Skeletal muscle cell (primary cell): ENCODE measurements around the gene TRAF3IP1.
A peak's percentile ranks its signal among the peaks of the same experiment; 100 is the strongest.

Experiments used
- DNase-seq: peaks from one replicate; pipeline ENCODE4 v3.0.0-alpha.2; 2010; ENCODE audit warnings: low read depth
- H3K4me3 ChIP-seq: 2 replicates; pipeline ENCODE4 v1.5.1; 2011; ENCODE audit warnings: low read depth, mild to moderate bottlenecking, control low read depth, low read length, moderate library complexity

TRAF3IP1 gene

DNA sequence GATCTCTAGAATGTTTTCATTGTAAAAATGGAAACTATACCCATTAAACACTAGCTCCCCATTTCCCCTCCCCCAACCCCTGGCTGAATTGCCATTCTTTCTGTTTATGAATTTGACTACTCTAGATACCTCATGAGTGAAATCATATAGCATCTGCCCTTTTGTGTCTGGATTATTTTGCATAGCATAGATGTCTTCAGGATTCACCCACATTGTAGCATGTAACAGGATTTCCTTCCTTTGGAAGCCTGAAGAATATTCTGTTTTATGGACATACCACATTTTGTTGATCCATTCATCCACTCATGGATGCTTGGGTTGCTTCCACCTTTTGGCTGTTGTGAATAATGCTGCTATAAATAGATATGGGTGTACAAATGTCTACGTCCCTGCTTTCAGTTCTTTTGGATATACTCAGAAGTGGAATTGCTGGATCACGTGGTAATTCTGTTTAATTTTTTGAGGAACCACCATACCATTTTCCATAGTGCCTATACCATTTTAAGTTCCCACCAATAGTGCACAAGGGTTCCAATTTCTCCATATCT lies 98.8 kb downstream of the TRAF3IP1 start:
- no peak for DNase-seq
- H3K4me3 ChIP-seq: no peak overlapping the region

DNA sequence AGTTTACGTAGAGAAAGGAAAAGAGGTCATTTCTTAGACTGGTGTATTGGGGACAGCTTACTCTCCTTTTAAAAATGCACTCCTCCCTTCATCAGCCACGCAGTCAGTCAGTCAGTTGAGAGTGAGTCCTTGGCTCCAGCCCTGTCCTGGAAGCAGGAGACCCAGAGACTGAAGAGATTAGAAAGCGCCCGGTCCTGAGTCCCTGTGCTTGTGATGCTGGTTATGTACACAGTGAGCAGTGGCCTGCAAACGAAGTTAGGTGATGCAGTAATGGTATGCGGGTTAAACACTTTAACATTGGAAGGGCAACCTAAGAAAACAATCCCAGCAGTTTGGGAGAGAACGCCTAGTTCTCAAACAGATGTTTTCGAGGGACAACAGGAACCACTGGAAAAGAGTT lies 100.1 kb downstream of the TRAF3IP1 start:
- no peak overlapping the region for H3K4me3 ChIP-seq
- no peak for DNase-seq

DNA sequence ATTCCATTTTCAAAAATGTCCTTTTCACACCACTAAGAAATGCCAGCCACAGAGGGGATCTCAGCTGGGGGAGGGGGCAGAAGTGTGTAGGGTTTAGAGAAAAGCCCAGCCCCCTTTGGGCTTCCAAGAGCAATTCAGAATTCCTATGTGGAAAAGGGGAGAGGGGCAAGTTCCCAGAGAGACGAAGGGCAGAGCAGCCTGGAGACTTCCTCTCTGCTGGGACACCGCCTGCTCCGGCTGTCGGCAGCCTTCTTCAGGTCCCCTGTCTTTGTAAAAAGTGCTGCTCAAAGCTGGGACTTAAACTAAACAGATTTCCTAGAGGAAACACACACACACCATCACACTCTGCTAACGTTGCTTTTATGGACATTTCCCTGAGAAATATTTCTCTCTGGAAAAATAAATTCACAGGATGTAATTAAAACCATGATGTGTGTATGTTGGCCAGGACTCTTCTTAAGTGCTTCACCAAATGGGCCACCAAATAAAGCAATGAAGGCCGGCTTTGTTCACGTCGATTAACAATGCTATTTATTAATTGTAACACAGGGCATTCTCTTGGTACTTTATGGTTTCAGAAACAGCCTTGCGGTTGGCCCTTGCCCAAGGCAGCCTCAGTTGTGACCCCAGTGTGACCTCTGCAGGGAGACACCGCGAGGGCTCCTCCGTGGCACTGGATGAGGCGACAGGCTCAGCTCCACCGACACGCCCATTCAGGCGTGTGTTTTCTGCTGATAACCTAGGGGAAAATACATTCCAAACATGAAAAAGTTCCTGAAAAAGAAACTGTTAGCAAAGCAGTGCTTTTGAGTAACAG lies 100.8 kb downstream of the TRAF3IP1 start:
- DNase-seq: no peak
- no peak overlapping the region for H3K4me3 ChIP-seq

DNA sequence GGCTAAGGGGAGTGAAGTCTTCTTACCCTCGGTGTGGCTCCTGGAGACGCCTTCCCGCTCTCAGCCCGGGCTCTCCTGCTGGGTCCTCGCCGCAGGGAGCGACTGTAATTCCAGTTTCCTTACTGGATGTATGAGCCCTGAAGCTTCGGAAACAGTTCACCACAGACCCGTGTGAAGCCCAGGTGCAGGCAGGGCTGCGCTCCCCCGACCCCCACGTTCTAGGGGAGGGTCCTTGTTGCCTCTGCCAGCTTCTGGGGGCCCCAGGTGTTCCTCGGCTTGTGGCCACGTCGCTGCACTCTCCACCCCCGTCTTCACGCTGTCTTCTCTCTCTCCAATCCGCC lies 101.3 kb downstream of the TRAF3IP1 start:
- no peak overlapping the region for H3K4me3 ChIP-seq
- no peak for DNase-seq

DNA sequence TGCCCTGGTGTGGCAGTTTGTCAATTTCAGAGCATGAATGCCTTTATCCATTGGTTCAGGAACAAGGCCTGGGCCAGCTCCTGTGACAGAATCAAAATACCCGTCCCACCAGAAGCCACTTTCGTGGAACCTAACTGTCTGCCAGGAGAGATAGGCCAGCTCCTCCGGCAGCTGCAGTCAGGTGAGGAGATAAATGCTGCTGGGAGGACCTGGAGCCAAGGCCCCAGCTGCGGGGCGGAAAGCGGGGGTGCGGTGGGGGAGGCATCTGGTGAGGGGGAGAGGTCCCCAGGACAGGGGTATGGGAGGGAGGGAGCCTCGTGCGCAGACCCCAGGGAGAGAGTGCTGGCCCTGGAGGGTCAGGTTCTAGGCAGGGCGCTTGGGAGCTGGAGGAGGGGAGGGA lies 102.0 kb downstream of the TRAF3IP1 start:
- no peak overlapping the region for H3K4me3 ChIP-seq
- DNase-seq: no peak

DNA sequence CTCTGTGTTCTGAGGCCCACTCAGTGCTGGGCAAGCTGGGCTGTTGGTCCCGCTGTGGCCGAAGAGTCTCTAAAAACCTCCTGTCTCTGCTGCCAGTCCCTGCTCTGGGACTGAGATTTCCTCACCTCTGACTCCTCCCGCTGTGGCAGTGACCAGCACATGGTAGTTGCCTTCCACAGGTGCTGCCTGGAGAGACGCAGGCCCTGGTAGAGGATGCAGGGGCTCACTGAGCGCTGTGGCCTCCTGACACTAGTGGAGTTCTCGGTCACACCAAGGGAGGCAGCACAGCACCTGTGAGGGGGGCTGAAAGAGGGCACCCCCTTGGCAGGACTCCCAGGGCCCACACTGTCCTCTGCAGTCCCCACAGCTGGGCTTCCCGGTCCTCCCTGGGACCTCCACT lies 102.6 kb downstream of the TRAF3IP1 start:
- no peak overlapping the region for H3K4me3 ChIP-seq
- DNase-seq: no peak

DNA sequence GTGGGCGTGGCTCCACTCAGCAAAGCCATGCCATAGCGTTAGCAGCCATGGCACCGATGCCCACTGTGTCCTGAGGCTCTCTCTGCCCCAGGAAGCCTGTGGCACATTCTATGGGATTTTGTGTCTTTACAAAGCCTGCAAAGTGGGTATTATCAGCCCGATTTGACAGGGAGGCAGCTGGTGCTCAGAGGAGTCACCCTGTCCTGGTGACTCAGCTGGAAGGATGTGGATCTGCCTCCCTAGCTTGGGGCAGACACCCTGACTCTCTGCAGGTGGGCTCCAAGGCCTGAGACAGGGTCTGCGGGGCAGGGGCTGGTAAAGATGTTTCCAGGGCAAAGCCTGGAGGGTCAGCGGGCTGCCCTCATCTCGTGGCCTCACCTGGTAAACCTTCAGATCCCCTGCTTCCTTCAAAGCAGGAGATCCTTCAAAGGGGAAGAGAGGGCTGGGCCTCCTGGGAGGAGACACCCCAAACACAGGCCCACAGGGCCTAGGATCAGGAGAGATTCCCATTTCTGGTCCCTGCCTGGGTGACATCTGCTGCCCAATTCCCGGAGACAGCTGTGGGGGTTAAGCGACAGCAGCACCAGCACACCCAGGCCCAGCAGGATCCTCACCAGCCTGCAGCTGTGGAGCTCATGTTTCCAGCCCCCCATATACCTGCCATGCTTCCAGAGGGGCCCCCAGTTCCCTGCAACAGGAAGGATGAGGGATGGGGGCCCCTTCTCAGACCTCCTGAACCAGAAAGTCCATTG lies 103.4 kb downstream of the TRAF3IP1 start:
- H3K4me3 ChIP-seq: no peak overlapping the region
- DNase-seq: no peak

DNA sequence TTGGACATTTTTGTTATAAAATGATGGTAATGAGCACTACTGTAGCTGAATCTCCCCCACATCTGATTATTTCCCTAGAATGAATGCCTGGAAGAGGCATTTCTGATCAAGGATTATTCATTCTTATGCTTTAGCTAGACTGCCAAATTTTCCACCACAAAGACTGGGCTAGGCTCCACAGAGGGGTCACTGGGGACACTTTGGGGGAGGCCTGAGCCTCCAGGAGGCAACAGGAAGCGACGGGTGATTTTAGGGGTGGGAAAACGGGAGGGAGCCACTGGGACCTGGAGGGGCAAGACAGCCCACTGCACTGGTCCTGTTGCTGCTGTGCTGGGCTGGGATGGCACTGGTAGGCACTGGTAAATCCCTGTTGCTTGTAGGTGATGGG lies 104.0 kb downstream of the TRAF3IP1 start:
- no peak for DNase-seq
- H3K4me3 ChIP-seq: no peak overlapping the region

DNA sequence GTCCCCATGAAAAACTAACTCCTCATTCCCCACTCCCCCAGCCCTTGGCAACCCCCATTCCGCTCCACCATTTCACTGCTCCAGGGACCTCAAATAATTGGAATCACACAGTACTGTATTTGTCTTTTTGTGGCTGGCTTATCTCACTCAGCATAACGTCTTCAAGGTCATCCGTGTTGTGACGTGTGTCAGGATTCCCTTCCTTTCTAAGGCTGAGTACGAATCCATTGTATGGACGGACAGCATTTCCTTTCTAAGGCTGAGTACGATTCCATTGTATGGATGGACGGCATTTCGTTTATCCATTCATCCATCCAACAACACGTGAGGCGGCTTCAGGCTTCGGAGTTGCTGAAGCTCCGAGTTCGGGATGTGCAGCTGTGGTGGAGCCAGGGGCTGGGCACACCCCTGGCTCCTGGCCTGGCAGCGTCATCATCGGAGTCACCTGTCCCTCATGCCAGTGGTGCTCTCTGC lies 105.2 kb downstream of the TRAF3IP1 start:
- DNase-seq: no peak
- no peak overlapping the region for H3K4me3 ChIP-seq

DNA sequence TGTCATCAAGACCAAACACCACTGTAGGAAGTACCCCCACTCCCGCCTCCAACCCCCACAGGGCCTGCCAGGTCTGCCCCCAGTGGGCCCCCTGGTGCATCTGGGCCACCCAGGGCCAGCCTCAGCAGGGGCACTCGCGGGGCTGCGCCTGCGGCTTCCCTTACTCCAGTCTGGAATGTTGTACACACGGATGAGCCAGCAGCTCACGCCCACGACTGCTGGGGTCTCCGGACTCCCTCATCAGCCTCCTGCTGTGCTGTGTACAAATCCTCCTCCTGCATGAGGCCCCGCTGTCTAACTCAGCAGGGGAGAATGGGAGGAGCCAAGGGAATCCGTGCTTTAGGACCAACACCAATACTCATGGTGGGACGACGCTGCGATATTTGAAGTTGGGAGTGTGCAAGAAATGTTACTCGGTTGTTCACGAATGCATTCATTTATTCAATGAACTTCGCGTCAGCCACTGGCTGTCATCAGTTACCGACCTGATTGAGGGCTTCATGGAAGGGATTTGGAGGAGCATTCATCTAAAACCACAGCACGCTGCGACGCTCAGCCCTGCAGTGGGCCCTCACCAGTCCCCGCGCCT lies 105.8 kb downstream of the TRAF3IP1 start:
- peak; percentile 68 for DNase-seq
- peak overlapping the region; percentile 63 for H3K4me3 ChIP-seq

DNA sequence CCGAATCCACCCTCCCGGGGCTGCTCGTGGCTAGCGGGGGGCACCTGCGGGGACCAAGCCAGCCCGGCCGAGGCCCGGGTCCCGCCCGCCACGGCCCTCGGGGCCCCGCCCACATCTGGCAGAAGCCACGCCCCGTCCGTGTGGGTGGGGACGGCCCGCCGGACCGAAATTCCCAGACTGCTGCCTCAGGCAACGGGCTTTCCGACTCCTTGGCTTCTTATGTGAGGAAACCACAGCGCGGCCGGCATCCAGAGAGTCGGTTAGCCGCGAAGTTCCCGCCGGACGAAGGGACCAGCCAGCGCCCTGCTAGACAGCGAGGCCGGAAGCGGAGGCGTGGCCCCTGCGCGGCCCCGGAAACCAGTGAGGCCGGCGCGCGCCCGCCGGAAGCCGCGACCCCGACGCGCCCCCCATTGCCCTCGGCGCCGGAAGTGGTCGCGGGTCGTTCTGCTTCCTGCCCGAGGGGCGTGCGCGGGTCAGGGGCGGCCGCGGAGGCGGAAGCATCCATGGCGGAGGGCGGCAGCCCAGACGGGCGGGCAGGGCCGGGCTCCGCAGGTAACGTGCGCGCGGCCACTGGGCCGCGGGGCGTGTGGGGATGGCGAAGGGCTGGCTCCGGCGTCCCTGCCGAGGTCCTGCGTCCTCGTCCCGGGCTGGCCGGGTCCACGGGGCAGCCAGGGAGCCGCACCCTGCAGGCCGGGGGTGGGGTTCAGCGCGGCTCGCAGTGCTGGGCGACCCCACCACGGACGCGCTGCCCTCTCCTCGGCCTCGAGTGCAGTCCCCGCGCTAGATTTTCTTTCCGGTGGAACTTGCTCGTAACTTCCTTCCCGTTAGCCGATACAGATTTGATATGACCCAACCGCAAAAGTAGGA lies 106.5 kb downstream of the TRAF3IP1 start, which contains the start of gene ASB1:
TSS of gene ASB1 (plus strand) at position 360 of the 867 bp plus-strand sequence. CDS start at position 504, 144 bp downstream.
- H3K4me3 ChIP-seq: peak within 1 kb of the TSS; percentile 63
- DNase-seq: peak; percentile 43

DNA sequence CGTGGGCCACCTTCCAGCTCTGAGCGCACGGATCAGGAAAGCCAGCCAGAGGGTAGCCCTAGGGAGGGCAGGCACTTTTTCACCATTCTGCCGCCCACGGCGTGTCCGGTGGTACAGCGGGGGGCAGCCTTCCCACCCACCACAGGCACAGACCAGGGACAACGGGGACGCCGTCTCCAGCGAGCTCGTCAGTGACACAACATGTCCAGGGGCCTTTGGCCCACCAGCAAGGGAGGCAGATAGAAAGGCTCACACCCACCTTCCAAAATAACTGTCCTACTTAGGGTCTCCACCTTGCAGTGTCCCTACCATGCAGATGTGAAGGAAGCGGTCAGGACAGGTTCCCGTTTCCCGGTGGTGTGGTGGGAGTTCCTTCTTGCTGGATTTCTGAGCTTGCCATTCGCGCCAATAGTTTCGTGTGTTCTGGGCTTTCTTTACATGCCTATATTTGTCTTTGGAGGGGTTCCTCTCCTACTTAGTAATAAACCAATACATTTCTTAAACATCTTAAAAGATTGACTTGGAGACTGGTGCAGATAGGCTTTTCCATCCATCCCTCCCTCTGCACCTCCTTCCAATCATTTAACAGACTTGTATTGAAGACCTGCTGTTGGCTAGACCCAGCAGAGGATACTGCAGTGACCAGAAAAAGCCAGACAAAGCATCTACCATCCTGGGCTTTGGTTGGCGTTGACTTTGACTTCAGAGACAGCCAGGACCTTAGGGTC lies 107.3 kb downstream of the TRAF3IP1 start:
- DNase-seq: no peak

DNA sequence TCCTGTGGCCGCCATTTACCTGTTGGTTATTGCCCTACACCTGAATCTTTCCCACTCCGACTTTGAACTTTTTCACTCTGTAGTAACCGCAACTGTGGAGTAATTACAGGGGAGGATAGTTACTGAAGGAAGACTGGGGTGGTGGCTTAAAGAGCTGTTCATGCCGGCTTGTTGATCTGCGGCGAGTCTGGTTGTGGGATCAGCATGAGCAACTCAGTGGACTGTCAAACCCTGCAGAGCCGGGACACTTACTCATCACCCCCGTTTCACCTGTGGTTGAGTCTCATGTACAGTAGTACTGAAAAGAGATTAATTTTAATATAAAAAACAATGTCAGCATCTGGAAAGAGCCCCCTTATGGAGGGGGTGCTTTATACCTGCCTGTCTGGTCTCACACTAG lies 108.5 kb downstream of the TRAF3IP1 start:
- H3K4me3 ChIP-seq: no peak overlapping the region
- DNase-seq: no peak

More for the DNA sequence above, 107.3 kb downstream of the TRAF3IP1 start:
- H3K4me3 ChIP-seq: peak overlapping the region; percentile 63

DNA sequence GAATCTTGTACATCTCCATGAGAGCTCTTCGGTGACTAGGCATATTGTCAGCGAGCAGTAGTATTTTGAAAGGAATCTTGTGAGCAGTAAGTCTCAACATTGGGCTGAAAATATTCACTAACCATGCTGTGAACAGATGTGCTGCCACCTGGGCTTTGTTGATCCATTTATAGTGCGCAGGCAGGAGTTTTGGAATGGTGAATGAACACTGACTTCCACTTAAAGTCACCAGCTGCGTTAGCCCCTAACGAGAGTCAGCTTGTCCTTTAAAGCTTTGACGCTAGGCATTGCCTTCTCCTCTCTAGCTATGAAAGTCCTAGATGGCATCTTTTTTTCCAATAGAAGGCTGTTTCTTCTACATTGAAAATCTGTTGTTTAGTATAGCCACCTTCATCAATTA lies 110.5 kb downstream of the TRAF3IP1 start:
- DNase-seq: no peak
- no peak overlapping the region for H3K4me3 ChIP-seq

DNA sequence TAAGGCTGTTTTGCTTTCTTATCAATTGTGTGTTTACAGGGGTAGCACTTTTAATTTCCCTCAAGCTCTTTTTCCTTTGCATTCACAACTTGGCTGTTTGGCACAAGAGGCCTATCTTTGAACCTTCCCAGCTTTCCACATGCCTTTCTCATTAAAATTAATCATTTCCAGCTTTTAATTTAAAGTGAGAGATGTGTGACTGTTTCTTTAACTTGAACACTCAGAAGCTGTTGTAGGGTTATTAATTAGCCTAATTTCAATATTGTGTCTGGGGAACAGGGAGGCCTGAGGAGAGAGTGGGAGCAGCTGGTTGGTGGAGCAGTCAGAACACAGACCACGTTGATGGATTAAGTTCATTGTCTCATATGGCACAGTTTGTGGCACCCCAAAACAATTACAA lies 111.1 kb downstream of the TRAF3IP1 start:
- DNase-seq: no peak
- no peak overlapping the region for H3K4me3 ChIP-seq

DNA sequence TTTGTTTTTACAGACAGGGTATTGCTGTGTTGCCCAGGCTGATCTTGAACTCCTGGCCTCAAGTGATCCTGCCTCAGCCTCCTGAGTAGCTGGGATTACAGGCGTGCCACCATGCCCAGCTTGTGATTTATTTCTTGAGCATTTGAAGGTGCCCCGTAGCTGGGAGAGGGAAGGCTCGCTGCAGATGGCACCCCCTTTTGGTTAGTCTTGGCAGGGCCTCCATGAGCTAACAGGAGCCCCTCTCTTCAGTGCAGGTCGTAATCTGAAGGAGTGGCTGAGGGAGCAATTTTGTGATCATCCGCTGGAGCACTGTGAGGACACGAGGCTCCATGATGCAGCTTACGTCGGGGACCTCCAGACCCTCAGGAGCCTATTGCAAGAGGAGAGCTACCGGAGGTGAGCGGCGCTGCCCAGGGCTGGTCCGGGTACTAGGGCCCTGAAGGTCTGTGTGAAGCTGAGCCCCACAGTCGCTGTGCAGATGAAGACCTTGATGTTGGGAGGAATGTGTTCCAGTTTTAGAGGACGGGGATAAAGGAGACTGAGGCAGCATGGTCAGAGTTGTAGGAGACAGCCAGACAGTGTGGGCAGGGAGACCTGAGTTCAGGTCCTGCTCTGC lies 113.1 kb downstream of the TRAF3IP1 start:
- no peak overlapping the region for H3K4me3 ChIP-seq
- DNase-seq: no peak

DNA sequence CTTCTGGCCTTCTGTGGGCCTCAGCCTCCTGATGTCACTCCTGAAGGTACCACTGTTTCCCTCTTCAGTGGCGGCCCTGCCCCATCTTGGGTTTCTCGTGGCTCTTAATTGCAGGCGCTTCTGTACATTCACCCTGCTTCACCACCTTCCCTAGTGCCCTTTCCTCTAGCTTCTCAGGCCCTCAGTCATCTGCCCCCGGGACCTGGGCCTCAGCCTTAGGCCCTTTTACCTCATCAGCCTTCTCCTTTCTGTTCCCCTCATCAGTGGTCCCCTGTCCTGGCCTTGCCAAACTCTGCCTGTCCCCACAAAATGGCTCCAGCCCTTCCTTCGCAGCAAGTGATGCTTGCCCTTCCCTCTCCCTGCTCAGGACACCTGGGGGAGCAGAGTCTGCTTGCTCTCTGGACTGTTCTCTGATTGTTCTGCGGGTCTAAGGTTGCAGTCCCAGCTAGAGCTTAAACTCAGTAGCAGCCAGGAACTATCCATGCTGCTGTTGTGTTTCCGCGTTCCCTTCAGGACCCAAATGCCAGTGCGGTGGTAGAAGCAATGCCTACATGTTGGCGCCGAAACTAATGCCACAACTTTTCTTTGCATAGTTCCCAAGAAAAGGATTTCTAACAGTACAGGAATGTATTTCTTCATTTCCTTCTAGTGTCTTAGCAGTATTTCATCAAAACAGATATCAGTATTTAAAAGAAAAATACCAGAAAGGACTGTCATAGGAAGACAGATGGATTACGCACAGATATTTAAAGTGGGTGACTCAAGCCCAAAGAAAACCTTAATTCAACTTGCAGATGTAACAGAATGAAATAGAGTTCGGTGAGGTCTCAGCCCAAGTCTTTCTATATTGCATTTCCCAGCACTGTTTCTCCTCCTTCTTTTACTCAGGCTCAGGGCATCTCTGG lies 113.9 kb downstream of the TRAF3IP1 start:
- peak; percentile 74 for DNase-seq
- no peak overlapping the region for H3K4me3 ChIP-seq
